NCI-H1092 (cell line): ENCODE results near the gene SHROOM3.

Experiments used
- DNase-seq: peaks from one replicate; lab custom pipeline; 2025; lab: John Stamatoyannopoulos, UW

SHROOM3 gene

GRCh38 chr4:76624931-76625715, 190.1 kb downstream of the SHROOM3 start:
- no peak for DNase-seq

GRCh38 chr4:76626686-76627465, 191.8 kb downstream of the SHROOM3 start:
- no peak for DNase-seq

GRCh38 chr4:76628251-76628650, 193.2 kb downstream of the SHROOM3 start:
- no peak for DNase-seq

DNA sequence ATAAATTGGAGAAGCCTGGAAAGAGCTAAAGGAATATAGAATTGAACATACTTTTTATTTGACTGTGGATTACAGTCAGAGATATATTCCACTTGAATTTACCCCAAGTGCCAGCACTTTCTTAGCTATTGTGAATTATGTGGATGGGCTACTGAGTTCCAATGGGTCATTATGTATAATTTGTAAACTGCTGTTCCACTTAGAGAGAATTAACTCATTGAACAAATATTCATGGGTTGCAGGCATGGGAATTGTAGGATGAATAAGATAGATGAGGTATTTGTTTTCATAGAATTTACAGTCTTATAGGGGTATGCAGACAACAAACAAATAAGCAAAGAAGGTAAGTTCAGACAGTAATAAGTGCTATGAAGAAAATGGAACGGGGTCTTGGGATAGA, 195.7 kb downstream of the SHROOM3 start:
- no peak for DNase-seq

DNA sequence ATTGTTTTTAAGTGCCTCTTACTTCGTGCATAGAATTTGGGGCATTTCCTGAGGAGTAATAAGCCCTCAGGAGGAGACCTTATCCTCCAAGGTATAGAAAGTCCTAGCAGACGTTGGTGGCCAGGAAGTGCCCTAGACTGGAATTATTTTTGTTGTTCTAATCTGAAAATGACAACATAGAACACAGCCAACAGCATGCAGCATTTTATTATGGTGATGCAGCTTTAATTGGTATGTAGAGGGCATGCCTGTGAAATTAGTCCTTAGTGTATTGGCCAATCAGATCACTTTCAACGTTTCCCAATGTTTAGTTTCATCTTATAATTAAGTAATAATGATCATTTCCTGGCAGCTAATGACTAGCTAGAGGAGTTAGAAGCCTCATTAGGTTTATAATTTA, 199.2 kb downstream of the SHROOM3 start:
- no peak for DNase-seq

DNA sequence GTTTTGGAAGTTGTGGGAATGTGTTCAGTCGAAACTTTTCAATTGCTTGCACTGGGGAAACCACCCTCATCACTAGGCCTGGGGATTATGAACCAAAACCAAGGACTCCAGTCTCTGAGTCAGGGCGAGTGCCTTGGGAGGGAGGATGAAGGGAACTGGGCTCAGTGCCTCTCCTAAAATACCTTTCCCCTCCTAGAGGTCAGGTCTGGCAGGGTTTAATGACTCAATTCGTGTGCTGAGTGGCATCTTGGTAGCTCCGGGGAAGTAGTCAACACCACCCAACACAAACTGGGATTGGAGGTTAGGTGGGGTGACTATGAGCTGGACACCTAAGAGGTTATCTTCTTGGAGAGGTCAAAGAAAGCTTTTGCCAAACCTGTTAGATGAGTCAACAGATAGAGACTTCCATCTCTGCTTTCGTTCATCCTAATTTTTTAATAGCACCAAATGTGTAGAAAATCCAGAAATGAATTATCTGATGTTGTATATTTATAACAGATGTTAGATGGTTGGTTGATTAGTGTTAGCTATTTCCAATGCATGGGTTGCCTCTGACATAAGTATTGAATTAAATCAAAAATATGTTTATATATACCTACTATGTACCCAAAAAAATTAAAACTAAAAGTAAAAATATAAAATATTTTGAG, 202.8 kb downstream of the SHROOM3 start:
- no peak for DNase-seq

DNA sequence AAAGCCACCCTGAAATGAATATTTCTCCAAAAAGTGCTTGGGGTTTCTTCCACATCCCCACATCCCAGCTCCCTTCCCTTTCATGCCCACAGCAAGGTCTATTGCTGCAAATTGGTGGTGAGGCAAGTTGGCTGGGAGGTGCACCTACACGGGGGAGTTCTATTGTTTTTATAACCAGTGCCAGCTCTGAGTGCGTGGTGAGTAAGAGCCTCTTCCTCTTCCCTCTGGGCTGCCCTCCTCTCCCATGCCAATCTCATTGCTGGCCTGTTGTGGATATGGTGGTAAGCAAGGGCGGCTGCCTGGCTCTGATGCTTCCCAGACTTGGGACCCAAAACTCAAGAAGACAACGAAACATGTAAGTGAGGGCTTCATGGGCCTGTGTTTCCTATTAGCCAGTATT, 204.3 kb downstream of the SHROOM3 start:
- DNase-seq: no peak

DNA sequence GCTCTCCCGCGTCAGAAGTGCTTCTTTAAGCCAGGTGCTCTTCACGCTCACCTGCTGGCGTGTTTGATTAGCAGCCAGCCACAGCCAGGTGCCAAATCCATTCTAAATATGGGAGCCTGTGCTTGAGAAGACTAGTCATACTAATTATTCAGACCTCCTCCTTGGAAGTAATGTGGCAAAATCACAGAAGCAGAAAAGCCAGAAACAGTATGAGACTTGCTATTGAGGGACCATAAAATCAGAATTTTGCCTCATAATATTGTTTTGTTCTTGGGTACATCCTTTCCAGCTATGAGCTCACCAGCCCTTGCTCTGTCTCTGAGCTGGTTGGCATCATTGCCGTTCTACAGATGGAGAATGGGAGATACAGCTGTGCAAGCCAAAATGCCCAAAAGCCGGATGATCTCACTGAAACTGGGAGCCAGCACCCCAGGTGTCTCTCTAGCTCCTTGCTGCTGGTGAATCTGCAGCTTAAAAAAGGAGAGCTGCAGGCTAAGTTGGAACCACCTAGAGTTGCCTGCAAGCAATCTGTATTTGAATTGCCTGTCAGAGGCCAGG, 205.4 kb downstream of the SHROOM3 start:
- peak; percentile 75 for DNase-seq

GRCh38 chr4:76641351-76641750, 206.3 kb downstream of the SHROOM3 start:
- no peak for DNase-seq

GRCh38 chr4:76641758-76642157, 206.7 kb downstream of the SHROOM3 start:
- no peak for DNase-seq

GRCh38 chr4:76644831-76645485, 209.9 kb downstream of the SHROOM3 start:
- DNase-seq: no peak

GRCh38 chr4:76649086-76649485, 214.1 kb downstream of the SHROOM3 start:
- no peak for DNase-seq

- DNase-seq: no peak
Measured at GRCh38 chr4:76651616-76652015, 216.6 kb downstream of the SHROOM3 start.

DNA sequence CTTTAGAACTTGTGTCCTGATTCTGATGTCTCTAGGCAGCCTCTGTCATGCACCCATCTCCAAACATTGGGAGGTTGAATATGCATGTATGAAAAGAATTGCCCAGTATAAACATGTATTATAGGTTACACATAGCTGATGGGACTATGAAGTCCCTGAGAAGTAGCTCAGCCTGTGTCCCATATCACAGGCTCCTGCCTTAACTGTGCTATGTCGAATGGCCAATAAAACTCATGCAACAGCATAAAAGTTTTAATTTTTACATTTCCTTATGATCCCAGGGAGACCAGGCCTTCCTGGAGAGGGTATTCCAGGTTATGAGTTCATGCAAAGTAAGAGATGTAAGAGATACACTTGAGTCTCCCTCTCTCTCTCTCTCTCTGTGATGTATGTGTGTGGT, 217.4 kb downstream of the SHROOM3 start:
- DNase-seq: no peak

GRCh38 chr4:76654084-76654483, 219.1 kb downstream of the SHROOM3 start:
- no peak for DNase-seq

DNA sequence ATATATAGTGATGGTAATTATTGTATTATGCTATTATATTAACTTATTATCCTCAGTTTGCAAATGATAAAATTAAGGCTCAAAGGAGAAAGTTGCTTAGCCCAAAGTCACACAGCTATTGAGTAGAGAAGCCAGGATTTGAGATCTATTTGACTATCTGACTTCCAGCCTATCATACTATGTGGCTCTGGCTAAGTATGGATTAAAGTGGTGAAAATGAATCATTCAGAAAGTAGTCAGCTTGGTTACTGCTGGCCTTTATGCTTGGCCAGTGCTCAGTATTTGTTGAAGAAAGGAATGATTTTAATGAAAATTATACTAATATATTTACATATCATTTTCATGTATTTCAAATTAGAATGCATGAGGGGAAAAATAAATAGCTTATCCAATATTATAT, 219.8 kb downstream of the SHROOM3 start:
- no peak for DNase-seq

DNA sequence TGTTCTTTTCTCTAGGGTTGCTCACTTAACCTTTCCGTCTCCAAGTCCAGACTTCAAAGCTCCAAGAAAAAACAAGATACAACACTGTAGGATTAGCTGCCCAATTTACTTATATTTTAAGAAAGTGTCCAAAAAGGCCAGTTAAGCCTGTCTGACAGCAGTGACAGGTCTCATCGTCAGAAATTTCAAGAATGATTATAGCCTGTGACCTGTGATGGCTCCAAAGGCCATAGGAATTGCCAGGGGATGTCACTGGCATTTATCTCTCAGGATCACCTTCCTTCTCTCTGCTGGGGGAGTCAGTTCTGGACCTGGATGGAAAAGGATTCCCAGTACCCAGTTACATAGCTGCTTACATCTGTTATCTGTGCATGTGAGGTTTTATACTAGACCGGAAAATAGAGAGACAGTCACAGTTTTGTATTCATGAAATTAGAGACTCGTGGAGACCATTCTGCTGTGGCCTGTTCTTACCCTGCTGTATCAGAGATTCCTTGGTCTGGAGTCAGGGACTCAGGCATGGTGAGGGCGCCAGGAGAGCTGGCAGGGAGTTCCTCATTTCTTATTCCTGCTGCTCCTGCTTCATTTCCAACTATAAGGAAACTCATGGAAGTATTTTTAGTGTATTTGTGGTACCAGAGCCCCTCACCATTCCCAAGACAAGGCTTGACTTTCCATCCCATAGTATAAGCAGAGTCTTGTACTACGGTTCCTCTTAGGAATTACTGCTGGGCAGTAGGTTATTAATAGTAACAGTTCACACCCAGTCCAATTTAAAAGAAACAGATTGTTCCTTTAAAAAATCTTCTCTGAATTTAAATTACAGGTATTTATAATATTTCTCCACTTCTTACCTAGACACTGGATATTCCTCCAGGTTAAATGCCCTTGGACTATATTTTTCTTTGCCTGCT, 220.8 kb downstream of the SHROOM3 start:
- no peak for DNase-seq

DNA sequence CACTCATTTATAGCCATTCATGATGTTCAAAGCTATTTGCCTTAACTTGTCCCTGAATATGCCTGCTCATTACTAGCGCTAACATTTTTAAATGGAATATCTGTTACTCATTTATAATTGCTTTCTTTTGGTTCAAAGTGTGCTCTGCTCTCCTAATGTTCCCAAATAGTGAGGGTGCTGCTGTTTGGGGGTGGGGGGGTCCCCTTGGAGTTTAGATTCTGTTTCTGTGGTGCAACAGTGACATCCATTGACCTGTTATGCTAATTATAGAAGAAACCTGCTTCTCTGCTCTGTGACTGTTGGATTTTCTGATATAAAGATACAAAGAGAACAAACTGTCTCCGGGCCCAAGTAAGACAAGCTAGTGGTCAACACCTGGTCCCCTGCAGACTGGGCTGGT, 222.4 kb downstream of the SHROOM3 start:
- no peak for DNase-seq

- no peak for DNase-seq
Measured at GRCh38 chr4:76658231-76659102, 223.4 kb downstream of the SHROOM3 start.

DNA sequence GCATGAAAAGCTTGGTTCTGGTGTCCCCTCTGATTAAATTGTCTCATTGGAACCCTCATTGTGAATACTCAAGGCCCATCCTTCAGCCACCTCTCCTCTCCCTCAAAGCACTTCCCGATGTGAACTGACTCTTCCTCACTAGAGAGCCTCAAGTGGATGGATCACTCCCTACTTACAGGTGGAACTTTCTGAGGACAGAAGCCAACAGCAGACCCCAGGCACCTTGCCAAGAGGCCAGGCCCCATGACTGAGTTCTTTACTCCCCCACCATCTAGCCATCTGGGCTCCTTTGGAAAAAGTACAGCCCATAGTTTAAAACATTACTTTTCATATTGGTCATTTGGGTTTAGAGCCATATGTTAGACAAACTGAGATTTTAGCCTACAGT, 224.1 kb downstream of the SHROOM3 start:
- no peak for DNase-seq
